ENCODE data around the gene DENND2C. TPM values are rescaled to one million over a fixed set of nuclear protein-coding genes. Genes with fewer than 3 reads are reported as not detected.

Gene DENND2C
- total RNA-seq, 1 experiment from 2014 or later = 3.6 TPM

DNA sequence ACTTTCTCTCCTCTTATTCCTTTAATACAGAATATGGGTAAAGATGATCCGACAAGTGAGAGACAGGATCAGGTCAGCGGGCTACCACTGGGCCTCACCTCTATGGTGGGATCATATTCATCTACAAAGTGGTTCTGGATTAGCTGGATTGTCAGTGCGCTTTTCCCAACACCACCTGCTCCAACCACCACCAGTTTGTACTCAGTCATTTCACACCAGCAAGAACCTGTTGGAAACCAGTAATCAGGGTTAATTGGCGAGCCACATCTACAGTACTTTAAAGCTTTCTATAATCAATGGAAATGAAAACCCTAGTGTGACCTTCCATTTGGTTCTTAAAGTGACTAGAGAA is 46.1 kb upstream of the DENND2C start (continued):
- TF ChIP-seq ZFX (IDR thresholded peaks at IDR 0.05) (no peak), EZH2 (IDR thresholded peaks at IDR 0.05) (no peak)

- no TSS peak for BruUV-seq (replicated peaks)
- CTCF ChIA-PET = no interaction called here
- TF ChIP-seq SP1 (IDR thresholded peaks at IDR 0.05; ENCODE audit: low read depth) (no peak), CEBPB (IDR thresholded peaks at IDR 0.05; ENCODE audit: low read depth) (no peak), ZNF274 (IDR thresholded peaks at IDR 0.05; ENCODE audit: low read depth, low read length) (no peak), MAX (IDR thresholded peaks at IDR 0.05) (no peak), JUND (IDR thresholded peaks at IDR 0.05) (no peak)
- no peaks in the 10 kb centered on the region for H3K27me3 ChIP-seq (ENCODE audit: insufficient read depth, low read length)
- H3K4me3 ChIP-seq (replicated peaks in 1 of 2; ENCODE audit: low read depth in 1 of 2, low read length in 2 of 2) = no peak overlapping the region
- POLR2A ChIA-PET = no interaction called here
- peaks cover 50% of the 10 kb centered on the region for H3K79me2 ChIP-seq (ENCODE audit: insufficient read depth, low read length)
- no peak overlapping the region for H3K9ac ChIP-seq (ENCODE audit: low read length)
- no peaks in the 10 kb centered on the region for H3K9me2 ChIP-seq (ENCODE audit: insufficient read depth)
- RAD21 ChIA-PET (ENCODE audit: low non-redundant PET in 1 of 2, low total read pairs in 2 of 2, uncharacterized antibody in 2 of 2, unreplicated experiment in 2 of 2) = no interaction called here
- no peak overlapping the region for H3K27ac ChIP-seq (ENCODE audit: low read depth, low read length)
- no peaks in the 10 kb centered on the region for H3K9me3 ChIP-seq (ENCODE audit: control insufficient read depth in 1 of 2, insufficient read depth in 1 of 2, low read depth in 1 of 2, low read length in 2 of 2)
- no peak for DNase-seq (ENCODE audit: low read depth, low spot score)
- no peak overlapping the region for H3K4me2 ChIP-seq (ENCODE audit: low read length)
- H2AFZ ChIP-seq (ENCODE audit: low read depth, low read length, poor library complexity, severe bottlenecking) = no peak overlapping the region
- peaks cover 30 to 35% of the 10 kb centered on the region in 2 experiments; a peak in 3 of 4 replicates for H3K36me3 ChIP-seq (ENCODE audit: control insufficient read depth in 1 of 2, insufficient read depth in 2 of 2, low read length in 2 of 2)
- intact Hi-C loops (cut with micrococcal nuclease) = no loop called here
- no peaks in the 10 kb centered on the region for H4K20me1 ChIP-seq (ENCODE audit: insufficient read depth)
- ATAC-seq = no peak
- H3K4me1 ChIP-seq (ENCODE audit: control insufficient read depth in 1 of 2, insufficient read depth in 2 of 2, low read length in 2 of 2) = peaks cover 0 to 12% of the 10 kb centered on the region in 2 experiments; a peak in 2 of 4 replicates
These were observed 43.1 kb upstream of the DENND2C start for GRCh38 chr1:114712977-114713376.

GRCh38 chr1:114710360-114710759 is 40.5 kb upstream of the DENND2C start:
- Histone ChIP-seq H3K9ac (ENCODE audit: low read length) (no peak overlapping the region), H3K27ac (ENCODE audit: low read depth, low read length) (no peak overlapping the region), H3K9me3 (ENCODE audit: control insufficient read depth in 1 of 2, insufficient read depth in 1 of 2, low read depth in 1 of 2, low read length in 2 of 2) (no peaks in the 10 kb centered on the region), H2AFZ (ENCODE audit: low read depth, low read length, poor library complexity, severe bottlenecking) (no peak overlapping the region), H3K9me2 (ENCODE audit: insufficient read depth) (no peaks in the 10 kb centered on the region), H3K79me2 (ENCODE audit: insufficient read depth, low read length) (peaks cover 38% of the 10 kb centered on the region), H3K4me1 (ENCODE audit: control insufficient read depth in 1 of 2, insufficient read depth in 2 of 2, low read length in 2 of 2) (peaks cover 0 to 2% of the 10 kb centered on the region in 2 experiments; a peak in 1 of 4 replicates), H3K27me3 (ENCODE audit: insufficient read depth, low read length) (no peaks in the 10 kb centered on the region), H3K4me3 (replicated peaks in 1 of 2; ENCODE audit: low read depth in 1 of 2, low read length in 2 of 2) (no peak overlapping the region), H3K36me3 (ENCODE audit: control insufficient read depth in 1 of 2, insufficient read depth in 2 of 2, low read length in 2 of 2) (peaks cover 45 to 51% of the 10 kb centered on the region in 2 experiments), H3K4me2 (ENCODE audit: low read length) (no peak overlapping the region), H4K20me1 (ENCODE audit: insufficient read depth) (no peaks in the 10 kb centered on the region)
- ATAC-seq (no peak), DNase-seq (ENCODE audit: low read depth, low spot score) (no peak)
- ChIA-PET CTCF (no interaction called here), RAD21 (ENCODE audit: low non-redundant PET in 1 of 2, low total read pairs in 2 of 2, uncharacterized antibody in 2 of 2, unreplicated experiment in 2 of 2) (no interaction called here), POLR2A (no interaction called here)
- intact Hi-C loops (cut with micrococcal nuclease) = no loop called here
- no TSS peak for BruUV-seq (replicated peaks)
- TF ChIP-seq YY1 (IDR thresholded peaks at IDR 0.05; ENCODE audit: extremely low read depth, insufficient replicate concordance, low read depth, low read length) (no peak), MAX (IDR thresholded peaks at IDR 0.05) (no peak), FOSL1 (IDR thresholded peaks at IDR 0.05; ENCODE audit: low read depth) (no peak), POLR2AphosphoS5 (IDR thresholded peaks at IDR 0.05; ENCODE audit: low read depth, low read length) (no peak), SRF (IDR thresholded peaks at IDR 0.05; ENCODE audit: low read depth) (no peak), EZH2phosphoT487 (IDR thresholded peaks at IDR 0.05; ENCODE audit: borderline replicate concordance) (no peak), ELF1 (IDR thresholded peaks at IDR 0.05; ENCODE audit: borderline replicate concordance, low read depth) (no peak), ZNF274 (IDR thresholded peaks at IDR 0.05; ENCODE audit: low read depth, low read length) (no peak), ATF3 (IDR thresholded peaks at IDR 0.05) (no peak), CBX3 (IDR thresholded peaks at IDR 0.05; ENCODE audit: low read depth) (no peak), JUND (IDR thresholded peaks at IDR 0.05) (no peak), SP1 (IDR thresholded peaks at IDR 0.05; ENCODE audit: low read depth) (no peak), SIN3A (IDR thresholded peaks at IDR 0.05; ENCODE audit: low read depth) (no peak)
- TF ChIP-seq, protein P1, sequence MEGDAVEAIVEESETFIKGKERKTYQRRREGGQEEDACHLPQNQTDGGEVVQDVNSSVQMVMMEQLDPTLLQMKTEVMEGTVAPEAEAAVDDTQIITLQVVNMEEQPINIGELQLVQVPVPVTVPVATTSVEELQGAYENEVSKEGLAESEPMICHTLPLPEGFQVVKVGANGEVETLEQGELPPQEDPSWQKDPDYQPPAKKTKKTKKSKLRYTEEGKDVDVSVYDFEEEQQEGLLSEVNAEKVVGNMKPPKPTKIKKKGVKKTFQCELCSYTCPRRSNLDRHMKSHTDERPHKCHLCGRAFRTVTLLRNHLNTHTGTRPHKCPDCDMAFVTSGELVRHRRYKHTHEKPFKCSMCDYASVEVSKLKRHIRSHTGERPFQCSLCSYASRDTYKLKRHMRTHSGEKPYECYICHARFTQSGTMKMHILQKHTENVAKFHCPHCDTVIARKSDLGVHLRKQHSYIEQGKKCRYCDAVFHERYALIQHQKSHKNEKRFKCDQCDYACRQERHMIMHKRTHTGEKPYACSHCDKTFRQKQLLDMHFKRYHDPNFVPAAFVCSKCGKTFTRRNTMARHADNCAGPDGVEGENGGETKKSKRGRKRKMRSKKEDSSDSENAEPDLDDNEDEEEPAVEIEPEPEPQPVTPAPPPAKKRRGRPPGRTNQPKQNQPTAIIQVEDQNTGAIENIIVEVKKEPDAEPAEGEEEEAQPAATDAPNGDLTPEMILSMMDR (IDR thresholded peaks at IDR 0.05 in 2 of 3, conservative IDR thresholded peaks at IDR 0.05 in 1 of 3; ENCODE audit: borderline replicate concordance in 1 of 3, insufficient read depth in 1 of 3, low read depth in 2 of 3, low read length in 2 of 3) = no peak
